NCI-H2171 (cell line): ENCODE data around the gene SEZ6L.

Source experiments
- DNase-seq: peaks from one replicate; lab custom pipeline; 2025; lab: John Stamatoyannopoulos, UW

The SEZ6L gene

GRCh38 chr22:26333088-26333800, 164.0 kb downstream of the SEZ6L start:
- no peak for DNase-seq

GRCh38 chr22:26334232-26334631, 165.0 kb downstream of the SEZ6L start:
- no peak for DNase-seq

DNA sequence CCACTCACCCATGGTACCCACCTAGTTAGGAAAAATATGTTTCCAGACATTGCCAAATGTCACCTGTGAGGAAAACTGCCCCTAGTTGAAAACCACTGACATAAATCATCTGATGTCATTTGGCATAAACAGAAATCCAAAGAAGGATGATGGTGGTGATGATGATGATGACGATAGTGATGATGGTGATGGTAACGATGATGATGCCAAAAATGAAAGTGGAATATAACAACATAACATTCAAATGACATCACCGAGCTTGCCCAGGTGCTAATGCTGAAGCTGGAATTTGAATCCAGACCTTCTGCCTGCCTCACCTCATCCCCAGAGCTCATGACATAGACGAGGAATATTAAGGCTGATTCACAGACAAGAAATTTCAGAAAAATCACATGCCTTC, 167.5 kb downstream of the SEZ6L start:
- DNase-seq, result no peak

GRCh38 chr22:26339755-26340154, 170.5 kb downstream of the SEZ6L start:
- no peak for DNase-seq

DNA sequence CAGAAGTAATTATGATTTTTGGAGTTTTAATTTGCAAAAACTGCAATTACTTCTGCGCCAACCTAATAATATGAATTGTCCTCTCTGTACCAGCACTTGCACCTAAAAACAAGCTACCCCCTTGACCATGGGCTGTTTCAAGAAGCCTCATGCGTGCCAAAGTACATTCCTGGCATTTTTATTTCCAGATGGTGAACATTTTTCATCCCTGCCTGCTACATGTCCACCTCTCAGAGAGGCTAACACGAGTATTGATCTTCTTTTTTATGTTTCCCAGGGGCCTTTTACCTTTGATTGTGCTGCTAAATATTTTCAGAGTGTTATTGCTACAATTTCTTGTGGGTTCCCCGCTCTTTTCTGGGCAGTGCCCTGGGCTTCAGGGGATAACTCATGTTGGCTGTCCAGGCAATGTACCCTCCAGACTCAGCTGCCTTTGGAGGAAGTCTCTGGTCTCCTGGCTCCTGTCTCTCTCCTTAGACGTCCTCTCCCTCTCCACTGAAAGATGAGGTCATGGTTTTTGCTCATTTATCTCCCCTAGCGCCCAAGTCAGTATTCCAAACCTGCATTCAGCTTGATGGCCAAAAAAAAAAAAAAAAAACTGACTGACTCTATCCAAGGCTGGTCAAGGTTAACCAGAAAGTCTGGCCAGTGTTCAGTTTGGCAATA, 173.6 kb downstream of the SEZ6L start:
- no peak for DNase-seq

GRCh38 chr22:26345496-26345895, 176.2 kb downstream of the SEZ6L start:
- DNase-seq, result no peak

- no peak for DNase-seq
Measured at GRCh38 chr22:26348810-26349526, 179.7 kb downstream of the SEZ6L start.

DNA sequence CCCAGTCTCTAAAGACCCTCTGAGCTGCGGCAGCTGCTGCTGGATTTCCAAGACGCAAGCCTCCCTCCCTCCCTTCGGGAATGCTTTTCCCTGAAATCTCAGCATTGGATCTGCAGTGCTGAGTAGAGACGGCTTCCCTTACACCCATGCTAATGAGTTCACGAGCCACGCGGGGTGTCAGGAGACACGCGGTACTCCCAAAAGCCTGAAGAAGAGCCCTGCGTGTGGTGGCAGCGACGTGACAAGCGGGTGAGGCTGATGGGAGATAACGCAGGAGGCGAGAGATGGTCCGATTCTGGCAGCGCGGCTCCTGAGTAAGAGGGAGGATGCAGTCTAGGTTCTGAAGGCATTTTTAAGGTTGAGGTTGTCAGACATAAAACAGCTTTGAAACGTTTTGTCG, 185.4 kb downstream of the SEZ6L start:
- DNase-seq, result no peak

- no peak for DNase-seq
Measured at GRCh38 chr22:26357281-26357680, 188.0 kb downstream of the SEZ6L start.

GRCh38 chr22:26357813-26358212, 188.6 kb downstream of the SEZ6L start:
- no peak for DNase-seq

DNA sequence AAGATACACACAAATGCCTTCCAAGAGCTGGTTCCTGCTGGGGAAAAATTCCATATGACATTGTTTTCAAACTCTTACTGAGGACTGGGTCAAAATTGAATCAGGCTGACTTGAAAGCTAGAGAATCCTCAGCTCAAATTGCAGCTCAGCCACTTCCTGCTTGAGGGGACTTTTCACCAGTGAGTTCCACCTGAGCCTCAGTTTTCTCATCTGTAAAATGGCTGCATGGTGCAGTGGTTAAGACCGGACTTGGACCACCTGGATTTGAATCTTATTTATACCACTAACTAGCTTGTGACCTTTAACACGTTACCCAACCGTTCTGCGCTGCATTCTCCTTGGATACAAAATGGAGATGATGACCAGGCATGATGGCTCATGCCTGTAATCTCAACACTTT, 189.9 kb downstream of the SEZ6L start:
- DNase-seq, result no peak

- peak; percentile 63 for DNase-seq
Measured at GRCh38 chr22:26360169-26360885, 191.1 kb downstream of the SEZ6L start.

DNA sequence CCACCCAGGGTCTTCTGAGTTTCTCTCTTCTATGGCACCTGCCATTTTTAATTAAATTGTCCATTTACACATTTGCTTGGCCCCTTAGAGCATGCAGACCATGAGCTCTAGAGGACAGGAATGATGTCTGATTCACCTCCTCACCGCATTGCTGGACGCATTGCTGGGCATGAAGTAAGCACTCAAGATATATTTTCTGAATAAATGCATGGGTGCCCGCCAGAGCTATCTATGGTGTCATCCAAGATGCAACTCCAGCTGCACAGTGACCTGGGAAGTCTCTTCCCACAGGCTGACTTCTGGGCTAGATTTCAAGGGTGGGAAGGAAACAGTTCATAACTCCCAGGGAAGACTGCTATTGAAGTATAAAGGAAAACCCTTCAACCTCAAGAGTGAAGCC, 193.2 kb downstream of the SEZ6L start:
- DNase-seq, result no peak

DNA sequence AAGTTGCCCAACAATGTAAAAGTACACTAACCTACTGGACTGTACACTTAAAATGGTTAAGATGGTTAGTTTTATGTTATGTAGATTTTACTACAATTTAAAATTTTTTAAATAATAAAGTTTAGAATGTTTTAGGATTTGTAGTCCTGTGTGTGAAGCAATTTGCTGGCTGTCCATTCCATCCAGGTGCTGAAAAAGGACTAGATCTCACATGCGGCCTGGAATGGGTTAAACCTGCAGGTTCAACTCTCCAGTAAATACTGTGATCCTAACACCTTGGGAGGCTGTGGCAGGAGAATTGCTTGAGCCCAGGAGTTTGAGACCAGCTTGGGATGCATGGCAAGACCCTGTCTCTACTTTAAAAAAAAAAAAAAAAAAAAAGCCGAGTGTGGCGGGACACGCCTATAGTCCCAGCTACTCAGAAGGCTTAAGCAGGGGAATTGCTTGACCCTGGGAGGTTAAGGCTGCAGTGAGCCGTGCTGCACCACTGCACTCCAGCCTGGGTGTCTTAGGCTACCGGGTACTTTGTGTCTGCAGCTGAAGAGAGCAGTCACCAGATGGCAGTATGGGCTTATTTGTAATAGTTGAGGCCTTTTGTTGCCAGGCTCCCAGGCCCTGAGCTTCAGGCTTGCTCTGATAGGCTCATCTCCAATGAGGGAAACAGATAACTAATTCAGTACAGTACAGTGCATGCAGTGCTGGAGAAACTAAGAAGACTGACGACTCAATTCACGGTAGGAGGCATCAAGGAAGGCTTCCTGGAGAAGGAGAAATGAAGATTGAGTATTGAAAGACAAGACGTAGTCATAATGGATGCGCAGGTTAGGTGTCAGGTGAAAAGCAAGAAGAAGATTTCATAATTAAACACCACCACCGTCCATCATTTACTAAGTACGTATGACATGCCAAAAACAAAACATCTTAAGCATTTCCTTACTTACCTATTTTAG, 195.1 kb downstream of the SEZ6L start:
- DNase-seq, result peak; percentile 79

DNA sequence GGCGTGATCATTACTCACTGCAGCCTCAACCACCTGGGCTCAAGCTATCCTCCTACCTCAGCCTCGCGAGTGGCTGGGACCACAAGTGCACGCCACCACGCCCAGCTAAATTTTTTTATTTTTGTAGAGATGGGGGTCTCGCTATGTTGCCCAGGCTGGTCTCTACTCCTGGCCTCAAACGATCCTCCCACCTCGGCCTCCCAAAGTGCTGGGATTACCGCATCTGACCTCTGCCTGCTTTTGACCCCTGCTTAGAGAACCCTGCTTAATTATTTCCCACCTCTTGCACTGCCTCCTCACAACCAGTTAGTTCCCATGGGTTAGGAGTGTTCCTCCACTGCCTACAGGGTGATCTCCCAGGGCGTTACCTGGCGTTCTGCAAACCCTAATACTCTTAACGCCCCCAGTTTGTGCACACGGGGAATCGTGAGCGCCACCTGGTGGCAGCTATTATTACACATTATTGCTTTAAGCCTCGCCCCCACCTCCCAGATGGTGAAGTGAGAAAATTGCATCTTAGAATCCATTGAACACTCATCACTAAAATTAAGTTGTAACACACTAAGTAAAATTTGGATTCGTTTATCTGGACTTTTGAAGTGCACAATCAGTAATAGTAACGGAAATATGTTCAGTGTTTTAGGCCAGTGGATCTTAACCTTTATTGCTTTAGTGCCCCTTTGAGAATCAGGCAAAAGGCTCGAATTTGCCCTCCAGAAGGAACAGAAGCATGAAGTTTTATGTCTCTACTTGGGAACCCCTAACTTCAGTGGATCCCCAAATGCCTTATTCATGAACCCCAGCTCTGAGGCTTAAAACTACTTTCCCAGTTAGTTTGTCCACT, 198.4 kb downstream of the SEZ6L start:
- DNase-seq, result peak; percentile 41

- DNase-seq, result no peak
Measured at GRCh38 chr22:26372890-26373289, 203.6 kb downstream of the SEZ6L start.

GRCh38 chr22:26374391-26375026, 205.2 kb downstream of the SEZ6L start:
- no peak for DNase-seq

DNA sequence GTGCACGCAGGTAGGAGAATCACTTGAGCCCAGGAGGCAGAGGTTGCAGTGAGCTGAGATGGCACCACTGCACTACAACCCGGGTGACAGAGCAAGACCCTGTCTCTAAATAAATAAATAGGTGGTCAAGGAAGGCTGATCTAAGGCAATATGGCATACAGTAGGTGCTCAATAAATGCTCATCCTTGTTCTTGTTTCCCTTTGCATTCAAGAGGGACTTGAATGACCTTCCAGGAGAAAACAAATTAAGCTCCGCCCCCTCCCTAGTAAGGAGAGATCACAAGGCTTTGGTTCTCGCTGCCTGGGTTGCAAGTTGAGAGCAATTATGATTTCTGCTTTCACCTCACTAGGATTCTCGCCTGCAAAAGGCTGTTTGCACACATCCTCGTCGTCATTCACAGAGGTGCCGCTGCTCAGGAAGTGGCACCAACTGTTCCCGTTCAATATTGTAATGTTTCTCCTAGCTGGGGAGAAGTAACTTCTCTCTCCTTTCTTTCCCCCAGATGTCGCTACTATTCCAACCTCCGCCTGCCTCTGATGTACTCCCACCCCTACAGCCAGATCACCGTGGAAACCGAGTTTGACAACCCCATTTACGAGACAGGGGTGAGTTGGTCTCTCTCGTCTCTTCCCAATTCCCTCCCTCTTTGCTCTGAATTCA, 208.0 kb downstream of the SEZ6L start:
- no peak for DNase-seq

- no peak for DNase-seq
Measured at GRCh38 chr22:26380072-26380830, 211.0 kb downstream of the SEZ6L start.
